GM12875 (cell line): Measurements from ENCODE around the gene LIMK1.

Experiments used
- H3K4me3 ChIP-seq: one replicate; pipeline ENCODE4 v1.5.1; 2011; ENCODE audit warnings: low read depth, low read length, control low read depth
- TF ChIP-seq, protein P1 (sequence below): IDR thresholded peaks from 2 replicates; pipeline ENCODE4 v1.5.1; 2011; ENCODE audit warnings: low read depth, mild to moderate bottlenecking, control low read depth, inconsistent platforms, low read length, moderate library complexity, borderline replicate concordance; ENCODE audit not compliant: insufficient read depth

The LIMK1 gene

GRCh38 chr7:74097937-74098614 lies 14.5 kb downstream of the LIMK1 start:
- H3K4me3 ChIP-seq: no peak overlapping the region

GRCh38 chr7:74099031-74099430 lies 15.4 kb downstream of the LIMK1 start:
- H3K4me3 ChIP-seq: no peak overlapping the region
- TF ChIP-seq, protein P1, sequence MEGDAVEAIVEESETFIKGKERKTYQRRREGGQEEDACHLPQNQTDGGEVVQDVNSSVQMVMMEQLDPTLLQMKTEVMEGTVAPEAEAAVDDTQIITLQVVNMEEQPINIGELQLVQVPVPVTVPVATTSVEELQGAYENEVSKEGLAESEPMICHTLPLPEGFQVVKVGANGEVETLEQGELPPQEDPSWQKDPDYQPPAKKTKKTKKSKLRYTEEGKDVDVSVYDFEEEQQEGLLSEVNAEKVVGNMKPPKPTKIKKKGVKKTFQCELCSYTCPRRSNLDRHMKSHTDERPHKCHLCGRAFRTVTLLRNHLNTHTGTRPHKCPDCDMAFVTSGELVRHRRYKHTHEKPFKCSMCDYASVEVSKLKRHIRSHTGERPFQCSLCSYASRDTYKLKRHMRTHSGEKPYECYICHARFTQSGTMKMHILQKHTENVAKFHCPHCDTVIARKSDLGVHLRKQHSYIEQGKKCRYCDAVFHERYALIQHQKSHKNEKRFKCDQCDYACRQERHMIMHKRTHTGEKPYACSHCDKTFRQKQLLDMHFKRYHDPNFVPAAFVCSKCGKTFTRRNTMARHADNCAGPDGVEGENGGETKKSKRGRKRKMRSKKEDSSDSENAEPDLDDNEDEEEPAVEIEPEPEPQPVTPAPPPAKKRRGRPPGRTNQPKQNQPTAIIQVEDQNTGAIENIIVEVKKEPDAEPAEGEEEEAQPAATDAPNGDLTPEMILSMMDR: no peak

More at GRCh38 chr7:74097937-74098614, 14.5 kb downstream of the LIMK1 start:
- TF ChIP-seq, protein P1: no peak

DNA sequence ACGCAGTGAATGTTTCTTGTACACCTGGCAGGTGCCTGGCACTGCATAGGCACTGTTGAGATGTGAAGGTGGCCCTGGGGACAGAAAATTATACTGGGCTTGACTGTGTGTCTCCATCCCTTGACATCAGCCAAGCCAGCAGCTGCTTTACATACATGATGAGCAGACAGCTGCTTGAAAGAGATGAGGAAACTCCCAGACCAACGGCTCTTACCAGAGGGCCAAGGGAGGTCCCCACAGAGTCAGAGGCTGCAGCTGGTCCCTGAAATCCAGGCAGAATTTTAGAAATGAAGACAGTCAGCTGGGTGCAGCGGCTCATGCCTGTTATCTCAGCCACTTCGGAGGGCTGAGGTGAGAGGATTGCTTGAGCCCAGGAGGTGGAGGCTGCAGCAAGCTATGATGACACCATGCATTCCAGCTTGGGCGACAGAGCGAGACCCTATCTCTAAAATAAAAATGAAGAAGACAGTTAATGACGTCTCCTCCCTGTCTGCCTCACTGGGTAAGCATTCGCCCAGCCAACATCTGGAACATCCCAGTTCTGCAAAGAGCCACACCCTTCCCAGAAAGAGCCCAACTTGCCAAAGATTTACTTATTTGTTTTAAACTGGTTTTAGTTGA lies 17.6 kb downstream of the LIMK1 start:
- TF ChIP-seq, protein P1: no peak

DNA sequence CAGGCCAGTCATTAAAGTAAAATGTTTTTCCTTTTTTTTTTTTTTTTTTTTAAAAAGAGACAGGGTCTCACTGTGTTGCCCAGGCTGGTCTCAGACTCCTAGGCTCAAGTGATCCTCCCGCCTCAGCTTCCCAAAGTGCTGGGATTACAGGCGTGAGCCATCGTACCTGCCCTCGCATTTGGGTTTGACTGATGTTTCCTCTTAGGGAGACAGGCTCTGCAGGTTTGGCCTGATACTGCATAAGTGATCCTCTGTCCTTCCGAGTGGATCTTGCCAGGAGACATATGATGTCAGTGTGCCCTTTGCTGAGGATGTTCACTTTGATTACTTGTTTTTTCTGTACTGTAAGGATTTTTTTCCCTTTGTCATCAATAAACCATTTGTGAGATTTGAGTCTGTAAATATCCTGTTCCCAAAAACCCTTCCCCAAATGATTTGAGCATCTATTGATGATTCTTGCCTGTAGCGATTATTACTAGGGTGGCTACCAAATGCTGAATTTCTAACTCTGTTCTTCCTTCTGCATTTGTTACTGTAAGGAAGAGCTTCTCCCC lies 19.7 kb downstream of the LIMK1 start:
- TF ChIP-seq, protein P1: no peak
- H3K4me3 ChIP-seq: no peak overlapping the region

More for the DNA sequence above, 17.6 kb downstream of the LIMK1 start:
- H3K4me3 ChIP-seq: no peak overlapping the region

- no peak overlapping the region for H3K4me3 ChIP-seq
- TF ChIP-seq, protein P1: no peak
Observed at GRCh38 chr7:74104702-74105101, 21.1 kb downstream of the LIMK1 start.

- TF ChIP-seq, protein P1: no peak
- no peak overlapping the region for H3K4me3 ChIP-seq
Observed at GRCh38 chr7:74105992-74106391, 22.4 kb downstream of the LIMK1 start.
